BJ (cell line): ENCODE data around the gene PYCARD. TPM values are rescaled to one million over a fixed set of nuclear protein-coding genes. Genes with fewer than 3 reads are reported as not detected.

Experiments used
- CTCF ChIA-PET: fragments of 350-600 bp; formaldehyde crosslinking; extraction: SDS; loops from one replicate; lab custom pipeline; 2021; ENCODE audit warnings: antibody characterized with exemption, inconsistent platforms; lab: Yijun Ruan, JAX
- POLR2A ChIA-PET: fragments of 300-600 bp; sonication (Branson Sonifier 250); formaldehyde crosslinking; extraction: SDS; loops from one replicate; lab custom pipeline; 2021; ENCODE audit warnings: antibody characterized with exemption; lab: Charles Lee
- DNase-seq: peaks from one replicate; pipeline ENCODE4 v3.0.0-alpha.2; 2011; ENCODE audit warnings: low read depth
- H3K27me3 ChIP-seq: 2 replicates; pipeline ENCODE4 v1.6.0; 2011; ENCODE audit warnings: low read length; ENCODE audit not compliant: control insufficient read depth, insufficient read depth
- H3K36me3 ChIP-seq: 2 replicates; pipeline ENCODE4 v1.5.1; 2011; ENCODE audit warnings: low read length; ENCODE audit not compliant: control insufficient read depth, insufficient read depth
- H3K4me3 ChIP-seq: 2 replicates; pipeline ENCODE4 v1.5.1; 2011; ENCODE audit warnings: low read depth, mild to moderate bottlenecking, control low read depth, low read length
- CTCF ChIP-seq: IDR thresholded peaks from 2 replicates; pipeline ENCODE4 v1.5.1; 2011; ENCODE audit warnings: low read depth, mild to moderate bottlenecking, control low read depth, inconsistent platforms, low read length, moderate library complexity; ENCODE audit not compliant: insufficient read depth
- polyA plus RNA-seq: library from polyadenylated mRNA; depleted of rRNA; stranded (reverse); fragments of >200 nt; gene quantifications from 2 replicates; pipeline ENCODE4 v1.2.3, GENCODE V29; 2011; rRNA removed
- small RNA-seq: library from RNA; depleted of rRNA; stranded (forward); fragments of <200 nt; gene quantifications from one replicate; pipeline ENCODE3, GENCODE V24; 2012; ENCODE audit warnings: low replicate concordance, low read depth; ENCODE audit not compliant: insufficient read length

PYCARD gene
- polyA plus RNA-seq, 1 experiment, result 23.9 TPM

- DNase-seq, result no peak
- Histone ChIP-seq H3K27me3 (no peaks in the 10 kb centered on the region), H3K36me3 (no peaks in the 10 kb centered on the region), H3K4me3 (no peak overlapping the region)
- CTCF ChIA-PET, result interaction anchor here (1.0 kb wide), 1 partner anchor 11 kb away, joined by 3 read pairs; no protein-coding TSS in a partner anchor
- no peak for TF ChIP-seq CTCF
- POLR2A ChIA-PET, result no interaction called here
Measured at GRCh38 chr16:31168848-31169247, 33.7 kb downstream of the PYCARD start.

- CTCF ChIA-PET, result interaction anchor here (0.6 to 2.2 kb wide), 2 partner anchors 25 to 283 kb away, joined by 5 to 10 read pairs; no protein-coding TSS in a partner anchor
- POLR2A ChIA-PET, result interaction anchor here (0.7 kb wide), 1 partner anchor 76 kb away, joined by 9 read pairs; no protein-coding TSS in a partner anchor
Measured at GRCh38 chr16:31167315-31167714, 35.2 kb downstream of the PYCARD start.

GRCh38 chr16:31157136-31157535 lies 45.4 kb downstream of the PYCARD start:
- no peak for DNase-seq
- ChIA-PET CTCF (interaction anchor here (0.7 to 3.6 kb wide), 6 partner anchors 9 to 173 kb away, joined by 3 to 29 read pairs (median 4); partner anchors contain the start of gene HSD3B7), POLR2A (interaction anchor here (0.6 to 0.7 kb wide), 2 partner anchors 15 to 27 kb away, joined by 7 to 14 read pairs; no protein-coding TSS in a partner anchor)
- Histone ChIP-seq H3K27me3 (peaks cover 4% of the 10 kb centered on the region; the same call in 1 of the 2 replicates), H3K36me3 (no peaks in the 10 kb centered on the region), H3K4me3 (no peak overlapping the region)
- TF ChIP-seq CTCF, result no peak

More at GRCh38 chr16:31167315-31167714, 35.2 kb downstream of the PYCARD start:
- no peak for DNase-seq
- Histone ChIP-seq H3K4me3 (no peak overlapping the region), H3K36me3 (no peaks in the 10 kb centered on the region), H3K27me3 (no peaks in the 10 kb centered on the region)
- no peak for TF ChIP-seq CTCF

Small RNA genes lying within 50 kb of the gene (small RNA-seq; reads per million reads assigned to genes)
- gene AC009088.4, result not detected
- not detected for gene NDUFA3P6

Other genes with a start within 250 kb of the PYCARD start
- gene SETD1A, start 245.0 kb downstream of the PYCARD start, polyA plus RNA-seq, result 0.96 and 1.4 TPM in 2 replicates
- gene HSD3B7, start 217.6 kb downstream of the PYCARD start, polyA plus RNA-seq, result 15.4 and 25.0 TPM in 2 replicates
- 1.5 and 1.6 TPM in 2 replicates for gene STX1B, start 192.1 kb downstream of the PYCARD start, polyA plus RNA-seq
- 41.7 and 53.6 TPM in 2 replicates for gene STX4, start 169.2 kb downstream of the PYCARD start, polyA plus RNA-seq
- gene ZNF668, start 128.5 kb downstream of the PYCARD start, polyA plus RNA-seq, result 10.2 and 16.3 TPM in 2 replicates
- 3.3 and 4.2 TPM in 2 replicates for gene ZNF646, start 128.3 kb downstream of the PYCARD start, polyA plus RNA-seq
- gene PRSS53, start 113.8 kb downstream of the PYCARD start, polyA plus RNA-seq, result 0.96 and 1.8 TPM in 2 replicates
- gene VKORC1, start 108.0 kb downstream of the PYCARD start, polyA plus RNA-seq, result 416 and 515 TPM in 2 replicates
- 31.0 and 56.0 TPM in 2 replicates for gene BCKDK, start 94.4 kb downstream of the PYCARD start, polyA plus RNA-seq
- 28.9 and 31.9 TPM in 2 replicates for gene KAT8, start 85.1 kb downstream of the PYCARD start, polyA plus RNA-seq
- not detected in 2 replicates for gene PRSS8, start 67.0 kb downstream of the PYCARD start, polyA plus RNA-seq
- 0.22 and 0.39 TPM in 2 replicates for gene PRSS36, start 52.7 kb downstream of the PYCARD start, polyA plus RNA-seq
- 109 and 113 TPM in 2 replicates for gene FUS, start 22.6 kb downstream of the PYCARD start, polyA plus RNA-seq
- gene TRIM72, start 11.4 kb upstream of the PYCARD start, polyA plus RNA-seq, result not detected in 2 replicates
- not detected in 2 replicates for gene PYDC1, start 14.4 kb upstream of the PYCARD start, polyA plus RNA-seq
- not detected in 2 replicates for gene ITGAM, start 57.2 kb upstream of the PYCARD start, polyA plus RNA-seq
- gene ITGAX, start 152.4 kb upstream of the PYCARD start, polyA plus RNA-seq, result not detected in 2 replicates
- not detected in 2 replicates for gene ITGAD, start 190.6 kb upstream of the PYCARD start, polyA plus RNA-seq
- not detected in 2 replicates for gene COX6A2, start 225.6 kb upstream of the PYCARD start, polyA plus RNA-seq
- 0.56 and 0.87 TPM in 2 replicates for gene ZNF843, start 240.0 kb upstream of the PYCARD start, polyA plus RNA-seq